Measurements from ENCODE around the gene MTR.

DNA sequence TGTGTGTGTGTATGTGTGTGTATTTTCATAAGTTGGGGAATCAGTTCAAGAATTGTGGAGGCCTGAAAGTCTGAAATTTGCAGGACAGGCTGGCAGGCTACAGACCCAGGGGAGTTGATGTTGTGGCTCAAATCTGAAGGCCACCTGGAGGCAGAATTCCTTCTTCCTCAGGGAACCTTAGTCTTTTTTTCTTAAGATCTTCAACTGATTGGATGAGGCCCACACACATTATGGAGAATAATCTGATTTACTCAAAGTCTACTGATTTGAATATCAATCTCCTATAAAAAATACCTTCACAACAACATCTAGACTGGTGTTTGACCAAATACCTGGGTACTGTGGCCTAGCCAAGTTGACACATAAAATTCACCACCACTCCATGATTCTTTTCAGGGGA lies 147.3 kb downstream of the MTR start:
- TF ChIP-seq, protein P1, sequence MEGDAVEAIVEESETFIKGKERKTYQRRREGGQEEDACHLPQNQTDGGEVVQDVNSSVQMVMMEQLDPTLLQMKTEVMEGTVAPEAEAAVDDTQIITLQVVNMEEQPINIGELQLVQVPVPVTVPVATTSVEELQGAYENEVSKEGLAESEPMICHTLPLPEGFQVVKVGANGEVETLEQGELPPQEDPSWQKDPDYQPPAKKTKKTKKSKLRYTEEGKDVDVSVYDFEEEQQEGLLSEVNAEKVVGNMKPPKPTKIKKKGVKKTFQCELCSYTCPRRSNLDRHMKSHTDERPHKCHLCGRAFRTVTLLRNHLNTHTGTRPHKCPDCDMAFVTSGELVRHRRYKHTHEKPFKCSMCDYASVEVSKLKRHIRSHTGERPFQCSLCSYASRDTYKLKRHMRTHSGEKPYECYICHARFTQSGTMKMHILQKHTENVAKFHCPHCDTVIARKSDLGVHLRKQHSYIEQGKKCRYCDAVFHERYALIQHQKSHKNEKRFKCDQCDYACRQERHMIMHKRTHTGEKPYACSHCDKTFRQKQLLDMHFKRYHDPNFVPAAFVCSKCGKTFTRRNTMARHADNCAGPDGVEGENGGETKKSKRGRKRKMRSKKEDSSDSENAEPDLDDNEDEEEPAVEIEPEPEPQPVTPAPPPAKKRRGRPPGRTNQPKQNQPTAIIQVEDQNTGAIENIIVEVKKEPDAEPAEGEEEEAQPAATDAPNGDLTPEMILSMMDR (IDR thresholded peaks at IDR 0.05) = no peak
- no peak for TF ChIP-seq POLR2AphosphoS5 (IDR thresholded peaks at IDR 0.05)
- TF ChIP-seq POLR2A (IDR thresholded peaks at IDR 0.05) = no peak

All from prostate gland (tissue), 2 donors.